Keratinocyte (primary cell): ENCODE measurements around the gene OVAAL.

Experiments used
- EZH2 ChIP-seq: IDR thresholded peaks from one replicate; pipeline ENCODE4 v1.6.1; 2012; ENCODE audit warnings: inconsistent platforms, mild to moderate bottlenecking, low read length, moderate library complexity
- TF ChIP-seq, protein P1 (sequence below), 3 experiments: IDR thresholded peaks in 1 of 3; conservative IDR thresholded peaks in 1 of 3; optimal IDR thresholded peaks in 1 of 3; 2 replicates in 2 of 3; 3 replicates in 1 of 3; pipeline versions ENCODE3 to v1.5.1; 2011; ENCODE audit warnings: low read length in 3 of 3, mild to moderate bottlenecking in 3 of 3, moderate library complexity in 2 of 3, control low read depth in 1 of 3, inconsistent platforms in 1 of 3; ENCODE audit not compliant: insufficient read depth in 2 of 3; ENCODE audit errors: extremely low read depth in 1 of 3

DNA sequence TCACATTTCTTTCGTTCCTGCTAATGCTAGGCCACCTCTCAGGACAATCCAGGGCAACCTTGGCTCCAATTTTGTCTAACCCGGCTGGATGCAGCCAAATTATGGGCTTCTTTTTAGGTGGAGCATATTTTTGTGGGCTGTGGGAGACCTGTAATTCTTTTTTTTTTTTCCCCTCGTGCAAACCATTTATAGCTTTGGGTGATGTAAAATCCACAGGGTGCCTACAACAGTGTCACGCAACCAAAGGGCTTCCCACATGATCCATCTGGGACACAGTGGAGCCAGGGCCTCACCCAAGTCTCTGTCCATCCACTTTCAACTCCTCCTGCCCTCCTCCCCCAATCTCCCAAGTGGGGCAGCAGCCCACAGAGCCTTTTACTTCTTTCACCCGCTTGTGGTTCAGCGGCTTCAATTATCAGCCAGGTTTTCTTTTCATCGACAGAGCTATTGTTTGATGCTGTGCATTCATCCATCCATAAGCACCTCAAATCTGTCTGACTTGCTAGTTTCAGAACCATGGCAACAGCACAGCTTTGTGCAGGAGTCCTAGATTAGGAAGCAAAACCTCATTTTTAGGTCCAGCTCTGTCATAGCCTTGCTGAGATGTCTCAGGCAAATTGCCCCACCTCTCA, 10.0 kb upstream of the OVAAL start:
- TF ChIP-seq, protein P1, sequence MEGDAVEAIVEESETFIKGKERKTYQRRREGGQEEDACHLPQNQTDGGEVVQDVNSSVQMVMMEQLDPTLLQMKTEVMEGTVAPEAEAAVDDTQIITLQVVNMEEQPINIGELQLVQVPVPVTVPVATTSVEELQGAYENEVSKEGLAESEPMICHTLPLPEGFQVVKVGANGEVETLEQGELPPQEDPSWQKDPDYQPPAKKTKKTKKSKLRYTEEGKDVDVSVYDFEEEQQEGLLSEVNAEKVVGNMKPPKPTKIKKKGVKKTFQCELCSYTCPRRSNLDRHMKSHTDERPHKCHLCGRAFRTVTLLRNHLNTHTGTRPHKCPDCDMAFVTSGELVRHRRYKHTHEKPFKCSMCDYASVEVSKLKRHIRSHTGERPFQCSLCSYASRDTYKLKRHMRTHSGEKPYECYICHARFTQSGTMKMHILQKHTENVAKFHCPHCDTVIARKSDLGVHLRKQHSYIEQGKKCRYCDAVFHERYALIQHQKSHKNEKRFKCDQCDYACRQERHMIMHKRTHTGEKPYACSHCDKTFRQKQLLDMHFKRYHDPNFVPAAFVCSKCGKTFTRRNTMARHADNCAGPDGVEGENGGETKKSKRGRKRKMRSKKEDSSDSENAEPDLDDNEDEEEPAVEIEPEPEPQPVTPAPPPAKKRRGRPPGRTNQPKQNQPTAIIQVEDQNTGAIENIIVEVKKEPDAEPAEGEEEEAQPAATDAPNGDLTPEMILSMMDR (optimal IDR thresholded peaks at IDR 0.05 in 1 of 3, IDR thresholded peaks at IDR 0.05 in 1 of 3, conservative IDR thresholded peaks at IDR 0.05 in 1 of 3; ENCODE audit: extremely low read depth in 1 of 3, insufficient read depth in 2 of 3, low read length in 3 of 3) = no peak
- TF ChIP-seq EZH2 = no peak
